ENCODE data around the gene PMM1. TPM values are rescaled to one million over a fixed set of nuclear protein-coding genes. Genes with fewer than 3 reads are reported as not detected.

The PMM1 gene
- polyA plus RNA-seq, 1 of the 3 experiments (the other 2 are of a cell fraction): 46.4 TPM

DNA sequence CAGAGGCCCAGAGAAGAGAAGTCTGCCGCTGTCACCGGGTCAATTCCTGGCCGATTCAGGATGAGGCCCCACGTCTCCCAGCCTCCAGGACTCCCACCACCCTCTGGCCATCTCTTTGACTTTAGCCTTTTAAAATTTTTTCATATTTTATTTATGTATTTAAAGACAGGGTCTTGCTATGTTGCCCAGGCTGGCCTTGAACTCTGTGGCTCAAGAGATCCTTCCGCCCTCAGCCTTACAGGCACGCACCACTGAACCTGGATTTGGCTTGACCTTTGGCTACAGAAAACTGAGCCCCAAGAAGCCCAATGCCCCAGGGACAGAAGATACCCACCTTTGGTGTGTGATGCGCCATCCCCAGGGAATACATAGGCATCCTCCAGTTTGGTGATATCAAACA is 49.3 kb downstream of the PMM1 start:
- no peaks in the 10 kb centered on the region for H3F3A ChIP-seq (replicated peaks; ENCODE audit: insufficient read depth)
- H3K4me3 ChIP-seq (ENCODE audit: low read depth in 2 of 2, low read length in 1 of 2): no peak overlapping the region
- H3K36me3 ChIP-seq (replicated peaks in 1 of 2; ENCODE audit: control insufficient read depth in 1 of 2, insufficient read depth in 2 of 2, low read length in 1 of 2): no peaks in the 10 kb centered on the region
- no peak overlapping the region for H2AFZ ChIP-seq (ENCODE audit: low read depth)
- no peaks in the 10 kb centered on the region for H3K9me2 ChIP-seq
- no peaks in the 10 kb centered on the region for H3K9me3 ChIP-seq
- H4K20me1 ChIP-seq (ENCODE audit: insufficient read depth): peaks cover 18% of the 10 kb centered on the region; the same call in 1 of the 2 replicates
- 98% methylated on average over 6 of the region's 7 CpGs for WGBS (ENCODE audit: low lambda C conversion rate)
- no peaks in the 10 kb centered on the region for H3K27me3 ChIP-seq (ENCODE audit: insufficient read depth)
- no peak overlapping the region for H3K27ac ChIP-seq (ENCODE audit: low read depth in 2 of 2, low read length in 1 of 2)
- no peak overlapping the region for H3K4me2 ChIP-seq
- no peak overlapping the region for H3K9ac ChIP-seq
- peaks cover 4 to 8% of the 10 kb centered on the region in 2 experiments; a peak in 2 of 4 replicates for H3K4me1 ChIP-seq (ENCODE audit: control insufficient read depth in 1 of 2, insufficient read depth in 2 of 2, low read depth in 1 of 2, low read length in 1 of 2)
- TF ChIP-seq RFX5 (IDR thresholded peaks at IDR 0.05; ENCODE audit: low read length) (no peak), EP300 (IDR thresholded peaks at IDR 0.05; ENCODE audit: borderline replicate concordance in 1 of 2, low read depth in 1 of 2, low read length in 1 of 2) (no peak), FOXJ3 (CRISPR knock-in tag; IDR thresholded peaks at IDR 0.05) (no peak), POLR2AphosphoS5 (IDR thresholded peaks at IDR 0.05; ENCODE audit: low read depth, low read length) (no peak), PBX3 (IDR thresholded peaks at IDR 0.05) (no peak), RCOR1 (IDR thresholded peaks at IDR 0.05; ENCODE audit: low read length) (no peak), JUND (IDR thresholded peaks at IDR 0.05) (no peak), FOXM1 (IDR thresholded peaks at IDR 0.05; ENCODE audit: low read depth) (no peak), USF2 (IDR thresholded peaks at IDR 0.05; ENCODE audit: borderline replicate concordance, low read depth, low read length) (no peak), TAF1 (IDR thresholded peaks at IDR 0.05; ENCODE audit: borderline replicate concordance, low read depth, low read length) (no peak), YY1 (IDR thresholded peaks at IDR 0.05; ENCODE audit: low read depth) (no peak)
- TF ChIP-seq, protein P1, sequence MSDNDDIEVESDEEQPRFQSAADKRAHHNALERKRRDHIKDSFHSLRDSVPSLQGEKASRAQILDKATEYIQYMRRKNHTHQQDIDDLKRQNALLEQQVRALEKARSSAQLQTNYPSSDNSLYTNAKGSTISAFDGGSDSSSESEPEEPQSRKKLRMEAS (IDR thresholded peaks at IDR 0.05; ENCODE audit: low read depth): no peak
- ChIA-PET POLR2A (no interaction called here), CTCF (interaction anchor here (1.3 to 2.2 kb wide), 3 partner anchors 8 to 57 kb away, joined by 3 to 12 read pairs (median 3); no protein-coding TSS in a partner anchor)
- peaks cover 50% of the 10 kb centered on the region for H3K79me2 ChIP-seq (ENCODE audit: insufficient read depth)
- DNase-seq: no peak

- H3K4me2 ChIP-seq: no peak overlapping the region
- no peaks in the 10 kb centered on the region for H3K27me3 ChIP-seq (ENCODE audit: insufficient read depth)
- POLR2A ChIA-PET: no interaction called here
- H3K9ac ChIP-seq: no peak overlapping the region
- no peak for DNase-seq
- H4K20me1 ChIP-seq (ENCODE audit: insufficient read depth): peaks cover 18% of the 10 kb centered on the region; the same call in 1 of the 2 replicates
- no peaks in the 10 kb centered on the region for H3F3A ChIP-seq (replicated peaks; ENCODE audit: insufficient read depth)
- H3K27ac ChIP-seq (ENCODE audit: low read depth in 2 of 2, low read length in 1 of 2): no peak overlapping the region
- no peaks in the 10 kb centered on the region for H3K9me3 ChIP-seq
- H3K4me1 ChIP-seq (ENCODE audit: control insufficient read depth in 1 of 2, insufficient read depth in 2 of 2, low read depth in 1 of 2, low read length in 1 of 2): peaks cover 4 to 7% of the 10 kb centered on the region in 2 experiments; a peak in 2 of 4 replicates
- TF ChIP-seq GABPA (IDR thresholded peaks at IDR 0.05; ENCODE audit: low read depth): no peak
- no peak for TF ChIP-seq FOXM1 (IDR thresholded peaks at IDR 0.05; ENCODE audit: low read depth)
- no peak overlapping the region for H2AFZ ChIP-seq (ENCODE audit: low read depth)
- CTCF ChIA-PET: interaction anchor here (1.3 to 2.2 kb wide), 2 partner anchors 13 to 58 kb away, joined by 3 to 12 read pairs; no protein-coding TSS in a partner anchor
- H3K79me2 ChIP-seq (ENCODE audit: insufficient read depth): peaks cover 50% of the 10 kb centered on the region
- H3K9me2 ChIP-seq: no peaks in the 10 kb centered on the region
- H3K36me3 ChIP-seq (replicated peaks in 1 of 2; ENCODE audit: control insufficient read depth in 1 of 2, insufficient read depth in 2 of 2, low read length in 1 of 2): no peaks in the 10 kb centered on the region
- no peak overlapping the region for H3K4me3 ChIP-seq (ENCODE audit: low read depth in 2 of 2, low read length in 1 of 2)
- WGBS (ENCODE audit: low lambda C conversion rate): no CpG with 5 or more reads among the region's 3 CpGs
These were observed 49.7 kb downstream of the PMM1 start for GRCh38 chr22:41540006-41540315.

Measured in SK-N-SH (cell line).